GM19025 (cell line): ENCODE results near the gene MCM9.
"Not testable (repeated sequence)": the region's sequence is repeated elsewhere in the genome, so short reads cannot be mapped to it uniquely, and the experiment has no call there.

Source experiments
- ATAC-seq: cut with Tn5 transposase; IDR thresholded peaks from one replicate; pipeline ENCODE4 v1.9.1; 2021; ENCODE audit warnings: mild to moderate bottlenecking, low read depth, moderate library complexity; ENCODE audit not compliant: unreplicated experiment

The MCM9 gene

DNA sequence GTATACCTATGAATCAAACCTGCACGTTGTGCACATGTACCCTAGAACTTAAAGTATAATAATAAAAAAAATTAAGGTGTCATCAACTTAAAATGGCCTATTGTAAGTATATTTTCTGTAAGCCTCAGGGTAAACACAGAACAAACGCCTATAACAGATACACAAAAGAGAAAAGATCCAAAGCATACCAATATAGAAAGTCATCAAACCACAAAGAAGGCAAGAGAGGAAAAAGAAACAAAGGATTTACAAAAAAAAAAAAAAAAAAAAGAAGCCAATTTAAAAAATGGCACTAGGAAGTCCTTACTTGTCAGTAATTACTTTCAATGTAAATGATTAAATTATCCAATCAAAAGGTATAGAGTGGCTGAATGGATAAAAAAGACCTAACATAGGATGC is 65.6 kb downstream of the MCM9 start:
- no peak for ATAC-seq

DNA sequence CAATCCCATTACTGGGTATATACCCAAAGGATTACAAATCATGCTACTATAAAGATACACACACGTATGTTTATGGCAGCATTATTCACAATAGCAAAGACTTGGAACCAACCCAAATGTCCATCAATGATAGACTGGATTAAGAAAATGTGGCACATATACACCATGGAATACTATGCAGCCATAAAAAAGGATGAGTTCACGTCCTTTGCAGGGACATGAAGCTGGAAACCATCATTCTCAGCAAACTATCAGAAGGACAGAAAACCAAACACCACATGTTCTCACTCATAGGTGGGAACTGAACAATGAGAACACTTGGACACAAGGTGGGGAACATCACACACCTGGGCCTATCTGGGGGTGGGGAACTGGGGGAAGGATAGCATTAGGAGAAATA is 66.1 kb downstream of the MCM9 start:
- not testable (repeated sequence) for ATAC-seq

DNA sequence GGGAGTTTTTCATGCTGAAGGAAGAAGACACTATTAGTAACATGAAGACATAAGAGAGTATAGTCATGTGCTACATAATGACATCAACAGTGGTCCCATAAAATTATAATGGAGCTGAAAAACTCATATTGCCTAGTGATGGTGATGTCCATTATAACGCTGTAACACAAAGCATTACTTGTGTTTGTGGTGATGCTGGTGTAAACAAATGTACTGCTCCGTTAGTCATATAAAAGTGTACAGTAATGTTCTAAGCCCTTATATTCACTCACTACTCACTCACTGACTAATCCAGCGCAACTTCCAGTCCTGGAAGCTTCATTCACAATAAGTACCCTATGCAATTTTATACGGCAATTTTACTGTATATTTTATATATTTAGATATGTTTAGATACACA is 67.8 kb downstream of the MCM9 start:
- no peak for ATAC-seq

DNA sequence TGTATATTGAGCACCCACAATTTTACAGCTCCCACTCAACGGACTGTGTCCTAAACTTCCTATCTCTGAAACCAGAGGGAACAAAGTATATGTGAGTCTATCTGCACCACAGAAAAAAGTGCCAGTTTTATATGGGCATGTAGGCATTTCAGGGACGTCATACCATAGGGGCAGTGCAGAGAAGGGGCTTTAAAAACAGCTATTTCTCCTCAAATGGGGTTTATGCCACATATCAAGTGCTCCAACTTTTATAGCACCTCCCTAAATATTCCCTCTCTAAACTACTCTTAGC is 69.9 kb downstream of the MCM9 start:
- no peak for ATAC-seq

DNA sequence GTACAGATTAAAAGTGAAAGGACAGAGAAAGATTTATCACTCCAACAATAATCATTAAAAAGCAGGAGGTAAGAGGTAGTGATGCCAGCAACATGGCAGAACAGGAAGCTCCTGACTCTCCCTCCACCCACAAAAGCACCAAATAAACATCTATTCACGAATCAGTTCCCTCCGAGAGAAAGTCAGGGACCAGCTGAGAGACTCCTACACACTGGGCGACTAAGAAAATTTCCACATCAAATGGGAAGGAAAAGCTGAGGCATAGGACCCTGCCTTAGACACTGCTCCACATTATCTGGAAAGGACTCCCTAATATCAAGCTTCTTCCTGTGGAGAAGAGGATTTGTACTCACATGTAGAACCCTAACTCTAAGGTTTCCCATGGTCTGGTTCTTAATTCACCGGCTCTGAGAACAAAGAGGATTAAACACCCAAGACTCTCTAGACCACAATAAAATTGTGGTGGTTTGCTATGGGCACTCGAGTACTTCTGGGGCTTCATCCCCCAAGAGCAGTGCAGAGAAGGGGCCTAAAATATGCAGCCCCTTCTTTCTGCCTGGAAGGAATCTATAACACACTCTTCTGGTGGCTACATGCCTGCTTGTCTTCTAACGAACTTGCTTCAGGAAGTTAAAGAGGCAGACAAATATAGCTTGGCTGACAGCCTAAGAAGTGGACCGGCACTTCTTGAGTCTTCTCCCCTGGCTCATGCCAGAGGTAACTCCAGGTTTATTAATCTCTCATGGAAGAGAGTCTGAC is 70.4 kb downstream of the MCM9 start:
- no peak for ATAC-seq

DNA sequence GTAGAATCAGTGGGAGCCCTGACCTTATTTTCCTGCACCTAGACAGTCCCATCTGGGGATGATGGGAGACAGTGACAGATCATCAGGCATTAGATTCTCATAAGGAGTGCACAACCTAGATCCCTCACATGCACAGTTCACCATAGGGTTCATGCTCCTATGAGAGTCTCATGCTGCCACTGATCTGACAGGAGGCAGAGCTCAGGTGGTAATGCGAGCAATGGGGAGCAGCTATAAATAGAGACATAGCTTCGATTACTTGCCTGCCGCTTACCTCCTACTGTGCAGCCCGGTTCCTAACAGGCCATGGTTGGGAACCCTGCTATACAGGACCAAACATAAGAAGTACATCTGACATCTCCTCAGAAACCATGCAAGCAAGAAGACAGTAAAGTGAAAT is 72.5 kb downstream of the MCM9 start:
- ATAC-seq: no peak

DNA sequence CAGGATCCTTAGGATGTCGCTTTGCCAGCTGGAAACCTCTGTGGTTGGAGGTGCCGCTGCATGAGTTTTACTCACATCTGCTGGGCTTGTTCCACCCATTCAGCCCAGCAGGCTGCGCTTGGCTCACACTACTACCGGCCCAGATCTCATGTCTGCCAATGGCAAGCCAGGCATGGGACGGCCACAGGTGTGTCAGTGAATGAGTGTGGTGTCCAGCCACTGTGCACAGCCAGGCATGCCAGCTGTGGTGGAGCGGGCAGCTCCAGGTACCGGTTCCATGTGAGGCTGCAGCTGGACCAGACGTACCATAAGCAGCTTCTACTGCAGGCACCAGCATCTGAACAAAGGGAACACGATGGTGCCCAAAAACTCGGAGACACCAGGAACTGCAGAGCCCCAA is 74.1 kb downstream of the MCM9 start:
- no peak for ATAC-seq

DNA sequence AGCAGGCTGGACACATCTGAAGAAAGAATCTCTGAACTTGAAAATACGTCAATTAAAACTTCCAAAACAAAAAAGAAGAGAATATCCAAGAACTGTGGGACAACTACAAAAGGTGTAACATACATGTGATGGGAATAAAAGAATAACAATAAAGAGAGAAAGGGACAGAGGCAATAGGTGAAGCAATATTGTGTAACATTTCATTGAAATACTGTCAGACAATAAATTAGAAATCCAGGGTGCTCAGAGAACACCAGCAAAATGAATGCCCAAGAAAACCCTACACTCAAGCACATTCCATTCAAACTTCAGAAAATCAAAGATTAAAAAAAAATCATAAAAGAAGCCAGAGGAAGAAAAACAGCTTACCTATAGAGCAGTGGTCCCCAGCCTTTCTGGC is 74.6 kb downstream of the MCM9 start:
- no peak for ATAC-seq

DNA sequence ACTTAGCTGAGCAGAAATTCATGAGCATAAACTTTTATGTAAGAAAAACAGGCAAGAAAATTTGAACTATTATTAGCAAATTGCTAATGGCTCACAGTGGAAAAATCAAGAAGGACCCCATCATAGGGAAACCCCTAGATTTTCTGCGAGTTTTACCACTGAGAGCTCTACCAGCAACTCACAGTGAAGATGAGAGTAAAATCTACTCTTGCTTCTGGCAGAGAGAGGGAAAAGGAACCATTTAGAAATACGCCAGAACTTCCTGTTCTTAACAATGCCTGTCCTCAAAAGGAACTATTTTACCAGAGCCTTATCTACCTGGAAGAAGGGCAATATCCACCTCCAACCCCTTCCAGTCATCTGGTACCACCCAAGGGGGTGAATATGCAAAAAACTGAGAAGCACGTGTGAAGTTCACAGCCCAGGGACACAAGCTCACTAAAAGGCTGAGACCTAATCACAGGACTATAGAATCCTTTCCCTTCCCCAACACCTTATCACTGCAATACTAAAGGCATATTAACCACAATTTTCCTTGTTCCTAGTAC is 75.4 kb downstream of the MCM9 start:
- ATAC-seq: peak; percentile 53

DNA sequence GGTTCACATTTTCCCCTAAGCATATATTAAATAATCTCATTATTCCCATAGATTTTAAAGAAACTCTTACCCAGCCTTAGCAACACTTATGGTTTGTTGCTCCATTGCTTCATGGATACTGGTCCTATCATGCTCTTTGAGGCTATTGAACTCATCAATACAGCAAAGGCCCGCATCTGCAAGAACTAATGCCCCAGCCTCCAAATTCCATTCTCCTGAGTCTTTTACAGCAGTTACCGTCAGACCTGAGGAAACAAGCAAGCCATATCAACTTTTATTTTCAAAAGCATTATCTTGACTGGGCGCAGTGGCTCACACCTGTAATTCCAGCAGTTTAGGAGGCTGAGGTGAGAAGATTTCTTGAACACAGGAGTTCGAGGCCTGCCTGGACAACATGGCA is 78.7 kb downstream of the MCM9 start:
- ATAC-seq: no peak

DNA sequence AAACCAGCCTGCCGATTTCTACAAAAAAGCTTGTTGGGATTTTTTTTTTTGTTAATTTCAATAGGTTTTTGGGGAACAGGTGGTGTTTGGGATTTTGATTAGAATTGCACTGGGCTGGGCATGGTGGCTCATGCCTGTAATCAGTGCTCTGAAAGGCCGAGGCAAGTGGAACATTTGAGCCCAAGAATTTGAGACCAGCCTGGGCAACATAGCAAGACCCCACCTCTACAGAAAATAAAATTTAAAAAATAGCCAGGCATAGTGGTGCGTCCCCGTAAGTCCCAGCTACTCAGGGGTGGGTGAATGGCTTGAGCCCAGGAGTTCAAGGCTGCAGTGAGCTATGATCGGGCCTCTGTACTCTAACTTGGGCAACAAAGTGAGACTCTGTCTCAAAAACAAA is 81.6 kb downstream of the MCM9 start:
- ATAC-seq: no peak

DNA sequence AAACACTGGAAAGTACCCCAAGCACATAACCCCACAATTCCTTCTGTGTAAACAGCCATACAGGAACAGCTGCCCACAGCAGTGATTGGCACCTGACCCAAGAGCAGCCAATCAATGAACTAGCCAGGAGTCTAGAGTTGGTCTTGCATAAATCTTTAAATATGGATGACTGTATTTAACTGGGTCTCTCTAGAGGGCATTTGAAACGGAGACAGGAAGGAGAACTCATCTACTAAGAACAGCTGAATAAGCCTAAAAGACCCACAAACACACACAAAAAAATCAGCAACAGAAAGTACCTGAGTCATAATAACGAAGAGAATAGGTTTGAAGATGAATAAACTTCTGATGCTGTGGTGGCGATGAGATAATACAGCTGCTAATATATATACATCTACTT is 90.0 kb downstream of the MCM9 start:
- no peak for ATAC-seq

DNA sequence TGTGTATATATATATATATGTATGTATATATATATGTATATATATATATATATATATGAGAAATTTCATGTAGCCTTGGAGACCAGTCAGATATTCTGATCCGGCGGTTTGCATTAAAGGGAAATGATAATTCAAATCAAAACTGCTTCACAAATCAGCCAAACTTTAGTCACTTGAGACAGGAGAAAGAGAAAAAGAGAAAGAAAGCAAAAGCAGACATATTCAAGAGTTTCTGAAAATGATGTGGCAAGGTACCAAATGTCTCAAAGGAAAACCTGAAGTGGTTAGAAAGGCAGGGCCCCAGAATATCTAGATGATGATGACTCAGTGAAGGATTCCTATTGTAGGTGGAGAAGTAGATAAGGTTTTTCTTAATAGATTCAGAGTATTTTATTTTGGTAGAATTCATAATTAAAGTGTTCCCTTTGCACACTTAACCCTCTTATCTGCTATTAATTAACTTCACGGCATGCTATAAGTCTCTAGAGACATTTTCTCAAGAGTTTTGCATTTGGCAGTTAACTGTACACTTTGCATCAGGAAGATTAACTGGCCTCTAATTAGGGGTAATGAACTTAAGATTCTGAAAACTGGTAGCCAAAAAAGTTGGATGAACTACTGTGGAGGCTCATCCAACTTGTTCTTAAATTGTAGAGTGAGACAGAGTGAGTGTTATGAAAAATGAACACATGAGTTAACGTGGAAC is 91.1 kb downstream of the MCM9 start:
- peak; percentile 89 for ATAC-seq

DNA sequence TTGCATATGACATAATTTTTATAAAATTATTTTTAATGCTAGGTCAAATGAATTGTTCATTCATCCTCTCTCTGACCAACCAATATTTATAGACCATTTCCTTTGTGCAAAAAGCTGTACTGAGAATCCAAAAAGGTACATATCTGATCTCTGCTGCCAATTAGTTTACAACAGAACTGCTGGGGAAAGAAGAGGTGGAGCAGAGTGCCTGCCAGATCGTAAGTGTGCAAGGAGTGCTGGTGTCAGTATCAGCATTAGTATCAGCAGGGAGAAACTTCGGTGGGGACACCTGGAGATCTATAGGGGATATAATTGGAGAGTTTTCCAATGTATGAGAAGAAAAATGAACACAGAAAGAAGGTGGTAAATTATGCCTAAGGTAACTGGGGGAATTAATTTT is 104.3 kb downstream of the MCM9 start:
- ATAC-seq: no peak

DNA sequence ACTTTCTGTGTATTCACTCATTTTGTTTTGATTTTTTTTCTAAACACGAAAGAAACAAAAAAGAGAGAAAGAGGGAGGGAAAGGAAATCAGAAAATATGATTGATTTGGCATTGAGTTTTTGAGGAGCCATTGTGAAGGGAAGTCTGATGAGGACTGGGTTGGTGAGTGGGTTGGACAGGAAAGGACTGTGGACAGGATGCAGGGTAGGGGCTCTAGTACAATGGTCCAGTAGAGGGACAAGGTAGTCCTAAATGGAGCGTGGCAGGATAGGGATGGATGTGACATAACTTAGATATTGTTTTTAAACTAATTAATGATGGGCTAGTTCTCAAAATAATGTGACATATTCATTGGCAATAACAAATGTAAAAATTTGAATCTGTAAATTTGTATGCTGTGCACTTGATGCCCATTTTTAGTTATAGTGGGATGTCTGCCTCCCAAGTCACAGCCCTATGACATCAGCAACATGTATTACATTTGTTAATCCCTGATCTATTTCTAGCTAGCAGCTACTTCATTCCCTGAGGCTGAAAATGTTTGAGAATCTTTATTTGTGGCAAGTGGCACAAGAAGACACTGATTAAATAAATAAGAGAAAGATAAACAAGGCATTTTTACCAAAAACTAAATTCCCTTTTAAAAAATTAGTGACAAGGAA is 105.0 kb downstream of the MCM9 start:
- no peak for ATAC-seq

DNA sequence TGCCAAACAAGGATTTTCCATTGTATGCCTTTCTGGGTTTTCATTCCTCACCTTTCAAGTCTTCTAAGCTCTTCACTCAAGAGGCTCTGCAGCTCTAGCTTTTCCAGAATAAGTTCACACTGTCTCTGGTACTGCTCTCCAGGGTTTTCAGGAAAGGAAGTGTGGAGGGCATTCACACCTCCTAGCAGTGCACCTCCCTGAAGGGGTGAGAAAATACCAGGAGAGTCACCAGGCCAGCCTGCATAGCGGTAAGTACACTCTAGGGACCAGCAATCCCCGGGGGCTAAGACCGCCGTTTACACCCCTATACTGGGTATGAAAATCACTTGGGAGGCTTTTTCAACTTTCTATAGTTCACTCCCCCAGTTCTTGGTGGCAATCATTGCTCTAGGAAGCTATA is 108.9 kb downstream of the MCM9 start:
- ATAC-seq: no peak

DNA sequence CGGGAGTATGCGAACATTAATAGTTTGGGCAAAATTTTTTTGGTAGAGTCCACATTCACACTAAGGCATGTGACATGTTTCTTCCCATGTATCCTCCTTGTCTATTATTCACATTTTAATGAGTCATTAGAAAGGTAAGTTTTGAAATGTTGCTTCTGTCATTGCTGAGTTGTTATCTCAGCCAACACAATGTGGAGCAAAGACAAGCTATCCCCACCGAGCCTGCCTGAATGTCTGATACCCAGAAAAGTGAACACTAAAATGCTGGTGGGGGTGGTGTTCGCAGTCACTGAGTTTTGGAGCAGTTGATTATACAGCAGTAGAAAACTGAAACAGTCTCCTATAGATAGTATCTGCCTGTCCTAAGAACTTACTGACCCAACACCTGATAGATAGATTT is 109.3 kb downstream of the MCM9 start:
- ATAC-seq: no peak

DNA sequence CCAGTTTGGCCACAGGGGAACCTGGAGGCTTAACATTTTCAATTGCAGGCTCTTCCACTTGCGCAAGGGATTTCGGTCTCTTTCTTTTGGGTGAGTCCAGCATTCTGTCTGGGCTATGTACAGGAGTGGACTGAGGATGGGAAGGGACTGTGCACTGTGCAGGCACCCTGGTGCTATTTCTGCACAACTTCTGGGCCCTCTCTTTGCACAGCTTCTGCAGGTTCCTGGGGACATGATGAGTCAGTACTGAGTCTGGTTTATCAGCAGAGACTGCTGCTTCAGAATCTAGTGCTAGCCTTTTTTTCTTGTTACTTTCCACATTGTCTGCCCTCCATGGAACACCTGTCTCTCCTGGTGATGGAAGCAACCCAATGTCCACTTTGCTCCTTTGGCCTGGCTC is 119.5 kb downstream of the MCM9 start:
- no peak for ATAC-seq

DNA sequence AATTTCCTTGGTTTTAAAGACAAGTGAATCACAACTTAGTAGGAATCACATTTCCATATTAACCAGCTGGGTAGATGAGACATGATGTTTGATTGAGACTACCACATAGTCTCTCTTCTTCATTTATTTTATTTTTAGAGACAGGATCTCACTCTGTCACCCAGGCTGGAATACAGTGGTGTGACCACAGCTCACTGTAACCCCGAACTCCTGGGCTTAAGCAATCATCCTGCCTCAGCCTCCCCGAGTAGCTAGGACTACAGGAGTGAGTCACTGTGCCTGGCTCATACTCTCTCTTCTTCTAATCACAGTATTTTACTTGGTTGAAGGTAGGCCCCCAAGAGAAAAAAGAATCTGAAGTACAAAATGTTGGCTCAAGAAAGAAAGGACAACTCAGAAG is 121.2 kb downstream of the MCM9 start:
- ATAC-seq: no peak

DNA sequence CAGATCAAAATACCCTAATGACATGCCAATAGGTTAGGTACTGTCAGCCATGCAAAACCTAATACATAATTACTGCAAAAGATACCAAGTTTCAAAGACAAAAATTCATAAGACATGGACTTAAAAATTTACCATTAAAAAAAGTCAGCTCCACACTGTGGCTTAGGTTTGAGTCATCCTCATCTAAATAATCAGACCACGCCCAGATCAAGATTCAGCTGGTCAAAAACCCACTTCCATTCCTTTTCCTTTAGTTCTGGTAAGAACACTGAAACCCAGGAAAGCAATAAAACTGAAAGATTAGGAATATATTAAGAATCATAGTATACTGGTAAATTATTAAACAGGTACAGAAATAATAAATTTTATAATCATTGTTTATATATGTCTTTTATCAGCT is 122.0 kb downstream of the MCM9 start:
- no peak for ATAC-seq

DNA sequence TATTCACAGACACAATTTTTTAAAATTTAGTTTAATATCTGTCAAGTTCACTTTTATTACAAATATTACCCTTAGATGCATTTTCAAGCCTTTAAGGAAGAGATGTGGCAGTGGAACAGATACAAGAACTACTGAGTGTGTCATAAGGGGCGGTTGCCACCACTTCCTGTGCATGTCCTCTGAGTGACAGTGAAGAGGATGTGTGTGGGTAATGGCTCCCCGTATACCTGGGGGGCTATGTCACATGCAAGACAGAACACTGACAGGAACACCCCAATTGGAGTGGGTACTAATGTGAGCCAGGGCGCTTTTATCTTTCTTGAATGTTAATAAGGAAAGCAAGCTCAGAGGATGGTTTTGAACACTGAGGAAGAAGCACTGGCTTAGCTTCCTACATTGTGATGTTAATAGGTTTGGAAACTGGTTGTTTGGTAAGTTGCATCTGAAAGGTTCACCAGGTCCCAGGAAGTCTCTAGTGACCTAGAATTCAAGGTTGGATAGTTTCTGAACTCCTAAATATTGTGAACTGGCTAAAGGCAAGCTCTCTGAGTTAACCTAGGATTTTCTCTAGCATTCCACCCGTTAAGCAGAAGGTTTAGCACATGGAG is 124.4 kb downstream of the MCM9 start:
- peak; percentile 86 for ATAC-seq
